Measurements from ENCODE around the gene ZNF511.
A peak's percentile ranks its signal among the peaks of the same experiment; 100 is the strongest.

Gene ZNF511

DNA sequence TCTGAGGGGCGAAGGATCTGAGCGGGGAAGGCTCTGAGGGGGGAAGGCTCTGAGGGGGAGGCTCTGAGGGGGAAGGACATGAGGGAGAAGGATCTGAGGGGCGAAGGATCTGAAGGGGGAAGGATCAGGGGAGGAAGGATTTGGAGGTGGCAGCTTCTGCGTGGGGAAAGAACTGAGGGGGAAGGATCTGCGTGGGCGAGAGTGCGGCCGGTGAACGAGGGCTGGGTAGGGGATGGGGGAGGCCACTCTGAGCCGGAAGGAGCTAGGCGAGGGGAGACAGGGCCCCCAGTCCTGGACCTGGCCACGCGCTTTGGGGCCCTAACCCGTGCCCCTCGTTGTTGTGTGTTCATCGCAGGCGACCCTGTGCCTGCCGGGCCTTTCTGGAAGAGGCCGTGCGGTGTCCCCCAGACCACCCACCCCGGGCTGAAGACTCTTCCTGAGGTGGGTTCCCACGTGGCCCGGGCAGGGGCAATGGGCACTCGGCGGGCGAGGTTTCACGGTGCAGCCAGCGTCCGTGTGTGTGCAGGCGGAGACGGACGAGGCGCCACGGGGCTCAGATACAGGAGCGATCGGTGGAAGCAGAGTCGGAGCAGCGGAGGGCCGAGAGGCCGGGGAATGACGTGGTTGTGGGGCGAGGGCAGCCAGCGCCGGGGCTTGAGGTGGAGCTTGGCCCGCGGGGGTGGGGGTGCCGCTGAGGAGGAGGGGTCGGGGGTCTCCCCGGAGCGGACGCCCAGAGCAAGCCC, 26.0 kb downstream of the ZNF511 start:
- TF ChIP-seq, protein P1, sequence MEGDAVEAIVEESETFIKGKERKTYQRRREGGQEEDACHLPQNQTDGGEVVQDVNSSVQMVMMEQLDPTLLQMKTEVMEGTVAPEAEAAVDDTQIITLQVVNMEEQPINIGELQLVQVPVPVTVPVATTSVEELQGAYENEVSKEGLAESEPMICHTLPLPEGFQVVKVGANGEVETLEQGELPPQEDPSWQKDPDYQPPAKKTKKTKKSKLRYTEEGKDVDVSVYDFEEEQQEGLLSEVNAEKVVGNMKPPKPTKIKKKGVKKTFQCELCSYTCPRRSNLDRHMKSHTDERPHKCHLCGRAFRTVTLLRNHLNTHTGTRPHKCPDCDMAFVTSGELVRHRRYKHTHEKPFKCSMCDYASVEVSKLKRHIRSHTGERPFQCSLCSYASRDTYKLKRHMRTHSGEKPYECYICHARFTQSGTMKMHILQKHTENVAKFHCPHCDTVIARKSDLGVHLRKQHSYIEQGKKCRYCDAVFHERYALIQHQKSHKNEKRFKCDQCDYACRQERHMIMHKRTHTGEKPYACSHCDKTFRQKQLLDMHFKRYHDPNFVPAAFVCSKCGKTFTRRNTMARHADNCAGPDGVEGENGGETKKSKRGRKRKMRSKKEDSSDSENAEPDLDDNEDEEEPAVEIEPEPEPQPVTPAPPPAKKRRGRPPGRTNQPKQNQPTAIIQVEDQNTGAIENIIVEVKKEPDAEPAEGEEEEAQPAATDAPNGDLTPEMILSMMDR (IDR thresholded peaks at IDR 0.05; ENCODE audit: low read depth, low read length): no peak
- in situ Hi-C loops (cut with HindIII; ENCODE audit: low sequenced_read_pairs): no loop called here
- H3K4me3 ChIP-seq (ENCODE audit: low read depth, low read length): peak overlapping the region; percentile 28
- no peak for DNase-seq (ENCODE audit: low read depth, low spot score)

GRCh38 chr10:133335246-133336117, 26.8 kb downstream of the ZNF511 start:
- in situ Hi-C loops (cut with HindIII; ENCODE audit: low sequenced_read_pairs): no loop called here
- TF ChIP-seq, protein P1 (IDR thresholded peaks at IDR 0.05; ENCODE audit: low read depth, low read length): no peak
- peak overlapping the region; percentile 28 for H3K4me3 ChIP-seq (ENCODE audit: low read depth, low read length)
- peak; percentile 55 for DNase-seq (ENCODE audit: low read depth, low spot score)

DNA sequence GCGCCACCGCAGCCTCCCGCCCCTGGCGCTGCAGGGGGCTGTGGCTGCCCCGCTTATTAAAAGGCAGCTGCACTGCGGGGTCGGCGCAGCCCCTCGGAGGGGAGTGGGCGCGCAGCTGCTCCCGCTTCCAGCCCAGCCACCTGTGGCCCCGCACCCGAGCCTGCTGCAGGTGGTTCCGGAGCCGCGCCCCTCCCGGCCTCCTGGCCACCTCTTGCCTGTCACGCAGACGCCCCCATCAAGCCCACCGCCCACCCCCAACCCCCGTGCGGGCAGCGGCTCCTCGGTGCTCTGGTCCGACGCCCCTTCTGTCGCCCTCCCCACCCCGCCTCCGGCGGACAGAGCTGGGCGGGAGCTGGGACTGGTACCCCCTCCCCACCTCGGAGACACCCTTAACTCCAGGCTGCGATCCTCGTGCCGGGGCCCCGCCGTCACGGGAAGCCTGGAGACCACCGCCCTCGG, 27.4 kb downstream of the ZNF511 start:
- in situ Hi-C loops (cut with HindIII; ENCODE audit: low sequenced_read_pairs): no loop called here
- TF ChIP-seq, protein P1 (IDR thresholded peaks at IDR 0.05; ENCODE audit: low read depth, low read length): no peak
- DNase-seq (ENCODE audit: low read depth, low spot score): no peak
- no peak overlapping the region for H3K4me3 ChIP-seq (ENCODE audit: low read depth, low read length)

- TF ChIP-seq, protein P1 (IDR thresholded peaks at IDR 0.05; ENCODE audit: low read depth, low read length): no peak
- H3K4me3 ChIP-seq (ENCODE audit: low read depth, low read length): no peak within 1 kb of the TSS
- DNase-seq (ENCODE audit: low read depth, low spot score): no peak
- in situ Hi-C loops (cut with HindIII; ENCODE audit: low sequenced_read_pairs): no loop called here
These were observed 28.1 kb downstream of the ZNF511 start, which contains the start of gene CALY for GRCh38 chr10:133336577-133337369. CALY (minus strand) TSS chr10:133336896; CDS start chr10:133328989, 7,907 bp downstream.

GRCh38 chr10:133337370-133337725, 28.6 kb downstream of the ZNF511 start:
- DNase-seq (ENCODE audit: low read depth, low spot score): no peak
- TF ChIP-seq, protein P1 (IDR thresholded peaks at IDR 0.05; ENCODE audit: low read depth, low read length): no peak
- in situ Hi-C loops (cut with HindIII; ENCODE audit: low sequenced_read_pairs): no loop called here
- no peak overlapping the region for H3K4me3 ChIP-seq (ENCODE audit: low read depth, low read length)
